ENCODE data around the gene DNAH7. TPM values are rescaled to one million over a fixed set of nuclear protein-coding genes. Genes with fewer than 3 reads are reported as not detected.

Gene DNAH7
- total and polyA plus RNA-seq, 9 donors: 0.15 to 0.58 (median 0.25) TPM

Other genes starting within 250 kb of the DNAH7 start
- gene STK17B, start 102.7 kb upstream of the DNAH7 start, total RNA-seq: 8.1 TPM
- gene STK17B, start 102.7 kb upstream of the DNAH7 start, polyA plus RNA-seq (ENCODE audit: insufficient read depth in 1 of 8, insufficient read length in 8 of 8, low replicate concordance in 1 of 8): 1 to 10 TPM; 4.8 to 7.9 (median 5.4) TPM

Data from muscle of leg (tissue), 9 donors.